GM19328 (cell line): ENCODE data around the gene ATP1A3.

Experiments used
- ATAC-seq: cut with Tn5 transposase; IDR thresholded peaks from one replicate; pipeline ENCODE4 v1.9.1; 2021; ENCODE audit warnings: mild to moderate bottlenecking, moderate library complexity; ENCODE audit not compliant: unreplicated experiment

ATP1A3 gene

DNA sequence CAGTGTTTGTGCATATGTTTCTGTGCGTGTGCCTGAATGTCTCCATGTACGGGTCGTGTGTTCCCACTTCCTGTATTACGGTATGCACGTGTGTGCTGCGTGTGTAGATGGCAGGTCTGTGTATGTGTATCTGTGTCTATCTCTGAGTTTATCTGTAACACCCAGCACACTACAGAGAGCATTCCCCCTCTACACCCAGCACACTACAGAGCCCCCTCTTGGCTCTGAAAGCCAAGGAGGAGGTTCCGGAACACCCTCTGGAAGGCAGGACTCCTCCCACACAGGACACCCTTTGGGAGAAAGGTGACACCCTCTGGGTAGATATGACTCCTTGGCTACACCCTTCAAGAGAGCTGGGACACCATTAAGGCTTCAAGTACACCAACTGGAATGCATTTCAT lies 63.7 kb downstream of the ATP1A3 start:
- no peak for ATAC-seq

DNA sequence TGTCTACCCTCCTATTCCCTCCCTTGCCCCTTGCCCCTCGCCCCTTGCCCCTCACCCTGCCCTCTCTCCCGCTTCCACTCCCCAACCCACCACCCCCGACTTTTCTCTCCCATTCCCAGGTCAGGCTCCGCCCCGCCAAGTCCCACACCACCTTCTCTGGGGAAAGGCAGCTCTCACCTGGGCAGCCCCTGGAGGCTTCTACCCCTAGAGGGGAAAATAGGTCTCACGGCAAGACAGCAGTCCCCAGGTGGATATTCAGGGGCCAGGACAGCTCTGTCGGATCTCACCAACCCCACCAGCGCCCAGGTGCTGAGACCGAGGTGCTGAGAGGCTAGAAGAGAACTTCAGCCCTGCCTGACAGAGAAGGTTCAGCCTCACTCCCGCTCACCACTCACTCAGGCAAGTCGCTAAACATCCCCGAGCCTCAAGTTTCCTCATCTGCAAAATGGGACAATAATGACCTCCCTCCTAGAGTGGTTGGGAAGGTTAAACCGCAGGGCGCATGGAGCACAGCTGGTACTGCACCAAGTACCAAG lies 64.4 kb downstream of the ATP1A3 start:
- no peak for ATAC-seq

DNA sequence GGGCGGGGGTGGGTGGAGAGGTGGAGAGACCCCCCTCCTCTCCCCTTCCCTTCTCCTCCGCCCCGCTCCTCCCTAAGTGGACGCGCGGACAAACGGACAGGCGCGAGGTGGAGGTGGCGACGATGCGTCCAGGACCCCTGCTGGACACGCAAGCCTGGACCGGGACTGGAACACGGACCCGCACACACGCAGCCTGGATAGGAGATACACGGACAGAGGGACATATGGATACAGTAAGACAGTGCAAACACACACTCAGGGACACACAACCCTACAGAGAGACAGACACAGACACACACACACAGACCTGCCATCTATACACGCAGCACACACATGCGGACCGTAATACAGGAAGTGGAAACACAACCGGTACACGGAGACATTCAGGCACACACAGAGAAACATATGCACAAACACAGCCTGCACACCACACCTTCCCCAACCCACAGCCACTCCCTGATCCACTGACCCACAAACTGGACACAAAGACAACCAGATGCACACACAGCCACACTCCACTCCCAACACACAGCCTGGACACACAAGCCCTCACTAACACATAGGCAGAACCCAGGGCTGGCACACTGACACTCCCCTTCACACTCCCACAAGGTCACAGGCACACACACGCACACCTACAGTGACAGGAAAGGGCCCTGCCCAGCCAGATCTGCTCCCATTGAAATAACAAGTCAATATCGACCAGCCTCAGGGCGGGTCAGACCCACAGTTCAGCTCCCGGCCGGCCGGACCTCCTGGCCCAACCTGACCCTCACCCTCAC lies 65.1 kb downstream of the ATP1A3 start:
- ATAC-seq: no peak

DNA sequence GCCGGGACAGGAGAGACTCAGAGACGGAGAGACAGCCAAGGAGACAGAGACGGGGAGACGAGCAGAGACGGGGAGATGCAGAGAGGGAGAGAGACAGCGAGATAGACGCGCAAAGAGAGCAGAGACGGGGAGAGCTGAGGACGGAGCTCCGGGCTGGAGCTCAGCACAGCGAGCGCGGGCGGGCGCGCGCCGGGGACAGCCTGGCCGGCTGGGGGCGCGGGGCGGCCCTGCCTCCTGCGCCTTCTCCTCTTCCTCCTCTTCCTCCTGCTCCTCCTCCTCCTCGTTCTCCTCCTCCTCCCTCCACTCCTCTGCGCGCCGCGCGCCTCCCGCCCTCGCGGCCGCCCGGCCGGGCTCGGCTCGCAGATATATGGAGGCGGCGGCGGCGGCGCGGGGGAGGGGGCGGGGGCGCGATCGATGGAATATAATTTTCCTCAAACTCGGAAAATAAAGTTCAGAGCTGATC lies 65.8 kb downstream of the ATP1A3 start, which contains the start of gene ERFL:
Gene ERFL, minus strand, starts transcription at position 229 of the 463 bp plus-strand sequence. CDS start 15,530 bp downstream, outside the sequence.
- ATAC-seq: no peak

DNA sequence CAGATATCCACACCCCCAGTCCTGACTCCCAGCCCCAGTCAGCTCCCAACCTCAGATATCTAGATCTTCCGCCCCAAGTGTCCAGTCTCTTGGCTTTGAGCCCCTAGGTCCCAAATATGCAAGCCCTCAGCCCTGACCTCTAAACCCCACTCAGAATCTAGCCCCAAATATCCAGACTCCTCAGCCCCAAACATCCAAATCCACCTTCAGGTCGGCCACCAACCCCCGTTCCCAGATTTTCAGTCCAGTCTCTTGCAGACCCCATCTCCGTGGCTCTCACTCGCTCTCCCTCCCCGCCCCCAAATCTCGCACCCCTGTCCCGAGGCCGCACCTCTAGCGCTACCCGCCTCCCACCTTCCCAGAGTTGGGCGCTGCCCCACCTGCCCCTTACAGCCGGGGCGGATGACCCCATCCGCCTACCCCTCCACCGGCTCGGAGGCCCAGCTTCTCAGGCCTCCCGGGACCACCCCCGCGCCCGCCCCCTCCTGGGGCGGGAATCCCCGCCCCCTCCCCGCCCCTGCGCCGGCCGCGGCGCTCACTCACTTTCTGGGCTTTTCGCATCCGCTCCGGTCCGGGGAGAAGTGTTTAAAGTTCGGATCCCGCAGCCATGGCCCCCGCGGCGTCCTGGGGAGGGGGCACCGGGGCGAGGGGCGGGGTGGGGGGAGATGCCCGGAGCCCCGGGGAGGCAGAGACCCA lies 66.4 kb downstream of the ATP1A3 start:
- no peak for ATAC-seq

DNA sequence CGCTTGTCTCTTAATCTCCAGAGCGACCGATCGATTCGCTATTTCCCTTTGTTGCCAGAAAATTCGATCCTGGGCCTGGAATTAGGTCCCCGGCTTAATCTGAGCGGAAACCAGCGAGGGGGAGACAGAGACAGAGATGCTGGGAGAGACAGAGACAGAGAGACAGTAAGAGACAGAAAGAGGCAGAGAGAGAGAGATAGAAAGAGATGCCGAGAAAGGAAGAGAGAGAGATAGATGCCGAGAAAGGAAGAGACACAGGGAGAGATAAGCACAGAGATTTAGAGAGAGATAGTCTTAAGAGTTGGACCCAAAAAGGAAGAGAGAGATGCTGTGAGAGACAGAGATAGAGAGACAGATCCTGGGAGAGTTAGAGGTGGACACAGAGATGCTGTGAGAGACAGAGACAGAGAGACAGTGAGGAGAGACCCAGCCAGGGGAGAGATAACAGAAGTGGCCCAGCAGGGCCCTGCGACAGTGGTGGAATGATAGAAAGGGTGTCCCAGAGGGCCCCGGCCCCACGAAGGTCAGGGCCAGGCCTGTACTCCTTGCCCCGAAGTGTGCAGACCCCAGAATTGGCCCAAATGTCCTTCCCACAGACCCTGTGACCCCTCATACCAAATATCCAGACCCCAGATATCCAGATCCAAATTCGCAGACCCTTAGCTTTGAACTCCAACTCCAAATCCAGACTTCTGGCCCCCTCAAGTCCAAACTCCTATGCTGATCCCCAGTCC lies 67.1 kb downstream of the ATP1A3 start:
- no peak for ATAC-seq

DNA sequence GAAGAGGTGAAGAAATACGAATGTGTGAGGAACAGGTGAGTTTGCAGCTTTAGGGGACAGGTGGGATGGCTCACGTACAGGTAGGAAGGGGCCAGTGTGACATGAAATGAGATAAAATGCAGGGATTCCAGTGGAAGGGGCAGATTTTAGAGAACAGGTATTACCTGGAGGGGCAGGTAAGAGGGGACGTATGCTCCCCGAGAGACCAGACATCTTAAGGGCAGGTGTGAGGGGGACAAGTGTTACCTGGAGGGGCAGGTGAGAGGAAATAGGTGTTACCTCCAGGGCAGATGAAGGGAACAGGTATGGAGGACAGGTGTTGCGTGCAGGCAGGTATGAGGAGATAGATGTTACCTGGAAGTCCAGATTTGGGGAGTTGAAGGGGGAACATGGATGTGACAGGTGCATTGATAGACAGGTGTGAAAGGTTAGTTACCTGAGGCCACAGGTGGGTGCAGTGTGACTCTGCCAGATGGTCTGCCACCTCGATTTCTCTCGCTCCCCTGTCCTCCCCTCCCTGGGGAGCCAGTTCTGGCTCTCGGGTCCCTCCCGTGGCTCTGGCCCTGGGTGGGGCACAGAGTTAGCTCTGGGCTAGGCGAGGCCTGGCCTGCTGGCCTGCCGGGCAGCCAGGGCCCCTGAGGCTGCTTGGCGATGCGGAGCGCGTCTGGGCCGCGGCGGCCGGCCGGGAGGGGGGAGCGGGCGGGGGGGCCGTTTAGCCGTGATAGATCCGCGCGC lies 67.8 kb downstream of the ATP1A3 start:
- no peak for ATAC-seq

DNA sequence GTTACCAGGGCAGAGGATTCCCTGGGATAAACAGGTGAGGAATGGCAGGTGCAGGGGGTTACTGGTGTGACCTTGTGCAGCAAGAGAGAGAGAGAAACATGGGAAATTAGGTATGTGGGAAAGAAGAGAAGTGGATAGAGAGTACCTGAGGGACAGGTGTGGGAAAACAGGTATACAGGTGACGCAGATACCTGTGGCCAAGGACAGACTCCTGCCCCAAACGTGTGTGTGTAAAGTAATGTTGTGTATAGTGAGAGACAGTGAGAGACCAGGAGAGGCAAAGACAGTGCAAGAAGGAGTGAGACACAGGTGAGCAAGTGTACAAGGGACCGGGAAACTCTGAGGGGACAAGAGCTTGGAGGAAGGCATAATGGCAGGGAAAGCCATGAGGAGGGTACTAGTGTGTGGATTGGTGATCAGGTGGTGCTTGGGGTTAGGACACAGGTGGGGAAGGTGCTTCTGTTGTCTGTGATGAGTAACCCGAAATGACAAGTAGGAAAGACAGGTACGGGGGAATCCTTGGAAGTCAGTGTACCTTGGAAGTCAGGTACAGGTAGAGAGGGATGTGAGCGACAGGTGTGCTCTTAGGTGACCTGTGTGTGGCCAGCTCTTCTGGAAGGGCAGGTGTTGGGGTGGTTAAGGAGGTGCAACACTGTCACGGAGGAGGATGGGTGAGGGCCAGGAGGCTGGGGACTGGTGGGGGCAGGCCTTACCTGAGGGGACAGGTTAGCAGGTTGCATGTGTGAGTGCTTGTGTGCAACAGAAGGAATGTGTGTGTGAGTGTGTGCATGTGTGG lies 68.6 kb downstream of the ATP1A3 start:
- ATAC-seq: no peak

DNA sequence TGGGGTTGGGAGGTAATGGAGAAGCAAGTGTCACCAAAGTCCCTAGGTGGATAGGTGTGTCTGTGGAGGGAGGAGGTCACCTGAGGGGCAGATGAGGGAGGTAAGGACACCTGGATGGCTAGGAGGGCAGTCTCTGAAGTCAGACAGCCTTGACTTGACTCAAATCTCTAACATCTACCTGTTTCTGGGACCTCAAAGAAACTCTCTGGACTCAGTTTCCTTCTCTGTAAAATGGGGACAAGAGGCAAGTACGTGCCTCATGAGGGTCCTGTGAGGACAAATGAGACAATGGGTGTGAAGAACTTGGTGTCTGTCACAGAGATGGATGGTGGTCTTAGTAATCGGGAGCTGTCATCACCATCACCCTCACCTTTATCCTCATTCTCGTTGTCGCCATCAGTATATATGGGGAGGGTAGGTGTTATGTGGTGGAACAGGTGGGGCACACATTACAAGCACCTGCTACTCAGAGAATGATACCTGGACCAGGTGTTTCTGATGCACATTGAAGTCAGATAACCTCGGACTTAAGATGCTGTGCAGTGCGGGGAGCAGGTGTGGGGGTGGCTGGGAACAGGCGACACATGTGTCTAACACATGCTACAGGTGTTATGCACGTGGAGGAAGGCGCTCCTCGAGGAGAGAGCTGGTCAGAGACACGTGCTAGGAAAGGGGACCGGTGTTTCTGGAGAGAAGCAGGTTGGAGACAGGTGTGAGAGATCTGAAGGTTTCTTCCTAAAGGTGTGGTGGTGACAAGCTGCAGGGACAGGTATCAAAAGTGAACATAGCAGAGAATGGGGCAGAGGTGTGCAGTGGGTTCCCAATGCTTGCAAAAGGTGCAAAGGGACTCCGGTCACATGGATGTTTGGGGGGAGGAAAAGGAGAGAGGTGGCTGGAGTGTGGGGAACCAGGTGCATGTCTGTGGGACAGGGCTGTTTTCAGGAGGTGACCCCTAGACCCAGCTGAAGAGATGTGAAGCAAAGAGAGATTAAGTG lies 69.6 kb downstream of the ATP1A3 start:
- no peak for ATAC-seq

DNA sequence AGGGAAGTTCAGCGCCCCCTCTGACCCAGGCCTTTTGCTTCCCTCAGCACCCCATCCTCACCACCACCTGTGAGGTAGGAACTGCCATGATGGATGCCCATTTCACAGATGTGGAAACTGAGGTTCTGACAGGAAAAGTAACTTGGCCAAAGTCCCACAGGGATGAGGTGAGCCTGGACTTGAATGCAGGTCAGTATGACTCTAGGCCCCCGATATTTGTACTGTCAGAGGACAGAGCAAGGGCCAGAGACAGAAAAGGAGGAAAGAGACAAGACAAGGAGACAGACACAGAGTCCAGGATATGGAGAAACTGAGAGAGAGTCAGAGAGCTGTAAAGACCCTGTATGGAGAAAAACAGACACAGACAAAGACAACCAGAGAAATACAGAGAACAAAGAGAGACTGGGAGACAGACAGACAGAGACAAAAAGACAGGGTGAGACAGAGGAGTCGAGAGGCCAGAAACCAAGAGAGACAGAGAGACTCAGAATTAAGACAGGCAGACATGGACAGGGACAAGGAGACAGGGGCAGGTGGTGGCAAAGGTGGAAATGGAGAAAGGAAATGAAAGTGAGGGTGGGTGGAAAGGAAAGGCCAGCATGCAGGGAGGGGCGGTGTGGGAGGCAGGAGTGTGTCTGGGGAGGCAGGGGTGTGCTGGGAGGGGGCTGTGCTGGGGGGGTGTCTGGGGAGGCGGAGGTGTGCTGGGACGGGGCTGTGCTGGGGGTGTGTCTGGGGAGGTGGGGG lies 70.8 kb downstream of the ATP1A3 start:
- ATAC-seq: no peak

DNA sequence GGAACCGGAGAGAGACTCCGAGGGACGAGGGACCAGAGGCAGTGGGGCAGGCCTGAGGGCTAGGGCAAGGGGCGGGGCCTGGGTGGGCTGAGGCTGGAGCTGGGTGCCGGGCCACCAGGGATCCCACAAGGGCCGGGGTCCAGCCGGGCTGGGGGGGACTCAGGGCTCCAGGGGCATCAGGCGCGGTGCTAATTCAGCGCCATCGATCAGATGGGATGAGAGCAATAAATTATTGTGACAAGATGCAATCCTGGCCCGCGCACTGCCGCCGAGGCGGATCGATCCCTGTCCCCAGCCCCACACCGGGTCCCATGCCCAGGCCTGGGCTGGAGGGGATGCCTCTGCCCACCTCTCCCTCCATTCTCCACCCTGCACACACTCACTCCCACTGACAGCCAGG lies 71.4 kb downstream of the ATP1A3 start:
- ATAC-seq: no peak

DNA sequence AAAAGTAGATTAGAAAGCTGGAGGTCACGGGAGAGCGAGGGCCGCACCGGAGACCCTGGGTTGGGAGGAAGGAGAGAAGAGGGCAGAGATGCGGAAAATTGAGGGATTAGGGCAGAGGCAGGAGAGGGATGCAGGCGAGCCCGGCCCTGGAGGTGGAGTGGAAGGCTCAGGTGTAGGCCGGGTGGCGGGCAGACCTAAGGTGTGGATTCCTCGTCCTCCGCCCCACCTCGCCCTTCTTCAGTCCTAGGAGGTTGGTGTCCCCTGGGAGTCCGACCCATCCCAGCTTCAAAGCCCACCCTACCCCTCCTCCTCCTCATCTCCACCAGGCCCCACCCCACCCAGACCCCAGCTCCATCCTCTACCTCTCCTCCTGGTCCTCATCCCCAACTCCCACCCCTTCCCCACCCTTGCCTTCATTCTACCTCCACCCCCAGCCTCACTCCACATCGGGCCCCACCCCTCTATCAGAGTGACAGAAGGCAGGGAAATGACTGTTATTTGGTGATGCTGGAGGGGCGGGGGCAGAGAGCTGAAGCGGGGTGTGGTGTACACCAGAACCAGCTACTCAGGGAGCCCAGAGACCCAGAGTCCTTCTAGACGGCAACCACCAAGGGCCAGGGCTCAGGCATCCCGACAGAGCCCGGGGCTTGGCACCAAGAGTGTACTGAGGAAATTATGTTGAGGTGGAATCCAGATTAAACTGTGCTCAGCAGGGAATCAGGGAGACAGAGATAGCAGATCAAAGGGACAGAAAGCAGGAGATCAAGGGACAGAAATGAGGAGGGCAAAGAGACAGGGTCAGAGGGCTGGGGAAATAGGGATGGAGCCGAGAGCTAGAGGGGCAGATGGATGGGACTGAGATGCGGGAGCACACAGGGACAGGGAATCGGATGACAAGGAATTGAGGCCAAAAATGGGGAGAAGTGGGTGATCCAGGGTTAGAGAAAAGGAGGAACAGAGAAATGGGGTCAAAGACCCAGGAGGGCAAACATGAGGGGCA lies 72.2 kb downstream of the ATP1A3 start:
- no peak for ATAC-seq

DNA sequence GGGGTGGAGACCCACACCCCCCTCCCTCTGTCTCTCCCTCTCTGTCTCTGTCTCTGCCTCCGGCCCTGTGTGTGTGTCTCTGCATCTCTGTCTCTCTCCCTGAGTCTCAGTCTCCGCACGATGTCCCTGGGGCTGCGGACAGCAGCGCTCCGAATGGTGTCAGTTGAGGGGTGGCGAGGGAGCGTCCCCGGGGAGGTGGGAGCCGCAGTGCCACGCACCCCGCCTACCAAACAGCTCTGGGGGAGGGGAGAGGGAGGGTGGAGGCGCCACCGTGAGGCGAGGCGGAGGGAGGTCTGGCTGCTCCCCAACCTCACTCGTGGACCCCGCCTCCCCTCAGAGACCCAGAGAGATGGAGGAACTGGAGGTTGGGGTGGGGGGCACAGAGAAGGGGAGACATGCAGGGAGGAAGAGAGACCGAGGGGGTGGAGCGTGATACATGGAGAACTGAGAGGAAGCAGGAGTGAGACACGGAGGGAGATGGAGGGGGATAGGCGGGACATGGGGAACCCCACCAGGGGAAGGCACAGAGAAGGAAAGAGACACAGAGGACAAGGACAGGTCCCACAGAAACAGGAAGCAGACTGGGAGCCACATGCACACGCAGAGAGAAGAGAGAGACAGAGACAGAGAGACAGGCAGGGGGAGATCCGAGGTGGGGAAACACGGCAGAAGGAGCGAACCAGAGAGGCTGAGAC lies 73.0 kb downstream of the ATP1A3 start:
- ATAC-seq: no peak

DNA sequence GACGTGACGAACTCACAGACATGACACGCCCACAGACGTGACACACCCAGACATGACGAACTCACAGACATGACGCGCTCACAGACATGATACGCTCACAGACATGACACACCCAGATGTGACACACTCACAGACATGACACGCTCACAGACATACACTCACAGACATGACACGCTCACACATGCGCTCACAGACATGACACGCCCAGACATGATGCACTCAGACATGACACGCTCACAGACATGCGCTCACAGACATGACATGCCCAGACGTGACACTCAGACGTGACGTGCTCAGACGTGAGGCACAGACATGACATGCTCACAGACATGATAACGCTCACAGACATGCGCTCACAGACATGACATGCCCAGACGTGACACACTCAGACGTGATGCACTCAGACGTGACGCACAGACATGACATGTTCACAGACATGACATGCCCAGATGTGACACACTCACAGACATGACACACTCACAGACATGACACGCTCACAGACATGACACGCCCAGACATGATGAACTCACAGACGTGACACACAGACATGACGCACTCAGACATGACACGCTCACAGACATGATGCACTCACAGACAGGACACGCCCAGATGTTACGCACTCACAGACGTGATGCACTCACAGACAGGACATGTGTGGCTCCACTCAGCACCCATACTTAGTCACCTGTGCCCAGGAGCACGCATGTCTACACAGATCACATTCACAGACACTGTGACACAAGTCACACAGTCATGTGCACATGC lies 73.9 kb downstream of the ATP1A3 start:
- ATAC-seq: no peak

DNA sequence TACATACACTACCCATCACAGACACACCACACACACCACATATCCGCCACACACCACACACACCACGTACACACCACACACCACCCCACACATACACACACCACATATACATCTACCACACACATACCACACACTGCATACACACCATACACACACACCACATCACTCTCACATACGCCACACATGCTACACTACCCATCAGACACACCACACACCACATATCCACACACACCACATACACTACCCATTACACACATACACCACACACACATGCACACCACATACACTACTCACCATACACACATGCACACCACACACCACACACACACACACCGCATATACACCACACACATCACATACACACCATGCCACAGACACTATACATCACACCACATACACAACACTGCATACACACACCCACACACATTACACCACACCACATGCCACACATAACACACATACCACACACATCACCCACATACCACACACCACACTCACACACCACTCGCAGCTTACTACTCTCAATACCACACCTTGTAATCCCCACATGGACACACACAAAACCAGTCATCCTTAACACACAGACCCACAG lies 75.3 kb downstream of the ATP1A3 start:
- ATAC-seq: no peak
